ENCODE measurements around the gene HGF.

- TF ChIP-seq CTCF (IDR thresholded peaks at IDR 0.05) (no peak), MAX (IDR thresholded peaks at IDR 0.05; ENCODE audit: low read depth) (no peak), NFIC (IDR thresholded peaks at IDR 0.05; ENCODE audit: borderline replicate concordance) (no peak), USF1 (IDR thresholded peaks at IDR 0.05; ENCODE audit: borderline replicate concordance, low read depth) (no peak), EP300 (IDR thresholded peaks at IDR 0.05; ENCODE audit: borderline replicate concordance in 1 of 2, low read depth in 1 of 2, low read length in 1 of 2) (no peak), POLR2AphosphoS5 (IDR thresholded peaks at IDR 0.05; ENCODE audit: low read depth, low read length) (no peak), USF2 (IDR thresholded peaks at IDR 0.05; ENCODE audit: borderline replicate concordance, low read depth, low read length) (no peak), RXRA (IDR thresholded peaks at IDR 0.05; ENCODE audit: borderline replicate concordance, low read depth) (no peak)
These were observed 76.8 kb downstream of the HGF start for GRCh38 chr7:81693080-81693479.

All from SK-N-SH (cell line).